Esophagus squamous epithelium (tissue), 5 donors: Measurements from ENCODE around the gene RGS18. TPM values are rescaled to one million over a fixed set of nuclear protein-coding genes. Genes with fewer than 3 reads are reported as not detected.
"Not testable (repeated sequence)": the region's sequence is repeated elsewhere in the genome, so short reads cannot be mapped to it uniquely, and the experiment has no call there.

Source experiments
- DNase-seq: peaks from one replicate; lab custom pipeline; 2025; lab: John Stamatoyannopoulos, UW
- H3K27ac ChIP-seq, 4 donors: fragments of 200-600 bp; sonication (generic); one replicate each; pipeline ENCODE4 v1.5.1; 2016 to 2019; ENCODE audit warnings: mild to moderate bottlenecking in 1 of 4
- H3K27me3 ChIP-seq, 4 donors: fragments of 200-600 bp; sonication (generic); 1 replicate in 3 of 4; 2 replicates in 1 of 4; pipeline versions ENCODE4 v1.5.1 to v1.6.0; 2017 to 2021; ENCODE audit warnings: antibody characterized with exemption in 1 of 4
- H3K36me3 ChIP-seq, 3 donors: fragments of 200-600 bp; sonication (generic); one replicate each; pipeline ENCODE4 v1.5.1; 2016 to 2019
- H3K4me1 ChIP-seq, 3 donors: fragments of 200-600 bp; sonication (generic); one replicate each; pipeline ENCODE4 v1.5.1; 2017 to 2019
- H3K4me3 ChIP-seq, 4 donors: fragments of 200-600 bp; sonication (generic); 1 replicate in 3 of 4; 2 replicates in 1 of 4; pipeline ENCODE4 v1.5.1; 2016 to 2019; ENCODE audit warnings: mild to moderate bottlenecking in 2 of 4, moderate library complexity in 1 of 4
- H3K9me3 ChIP-seq, 3 donors: fragments of 200-600 bp; sonication (generic); one replicate each; pipeline ENCODE4 v1.5.1; 2016 to 2019
- POLR2A ChIP-seq, 4 donors: fragments of 450-650 bp; IDR thresholded peaks; one replicate each; pipeline ENCODE4 v1.6.1; 2017; ENCODE audit warnings: antibody characterized with exemption in 4 of 4, mild to moderate bottlenecking in 4 of 4, moderate library complexity in 3 of 4
- WGBS, 2 donors: methylation state at CpG; one replicate each; pipeline ENCODE4 v1.1.5; 2018; 5-methylcytosine and 5-hydroxymethylcytosine counted together
- intact Hi-C: fragments of 100-400 bp; cut with DNase I; formaldehyde crosslinking; loops from one replicate; pipeline ENCODE4 v1.15.0; 2022
- total RNA-seq, 4 donors: library from RNA; depleted of rRNA; stranded (reverse); fragments of >200 nt; gene quantifications; one replicate each; pipeline ENCODE4 v1.1.0, GENCODE V29; 2016
- TF ChIP-seq, protein P1 (sequence below), 6 experiments: fragments of 450-650 bp in 4 of 6; fragments of 200-600 bp in 2 of 6; sonication (generic) in 2 of 6; IDR thresholded peaks; one replicate each; pipeline ENCODE4 v1.5.1; 2016 to 2019; ENCODE audit warnings: antibody characterized with exemption in 6 of 6, mild to moderate bottlenecking in 4 of 6, moderate library complexity in 4 of 6
- donor health status: DM: yes; HTN: yes; CAD: no.

Gene RGS18
- total RNA-seq, 4 donors from 2014 or later, result 0.53 to 4.6 (median 1.6) TPM

DNA sequence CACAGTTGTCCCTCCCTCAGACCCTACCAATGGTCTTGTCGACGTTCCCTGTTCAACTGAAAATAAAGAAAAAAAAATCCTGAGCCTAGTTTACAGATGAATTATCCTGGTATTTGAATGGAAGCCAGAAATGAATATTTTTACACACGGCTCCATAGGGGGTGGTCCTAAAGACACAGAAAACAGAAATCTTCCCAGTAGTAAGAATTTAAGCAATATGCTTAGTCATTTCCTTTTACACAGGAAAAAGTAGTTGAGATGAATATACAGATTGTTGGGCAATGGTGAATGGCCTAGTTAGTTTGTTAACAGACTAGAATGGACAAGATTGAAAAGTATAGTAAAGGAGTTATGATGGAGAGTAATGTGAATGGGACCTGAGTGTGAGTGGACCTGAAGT lies 67.4 kb downstream of the RGS18 start:
- no peaks in the 10 kb centered on the region for H3K36me3 ChIP-seq
- no peak for DNase-seq
- H3K27ac ChIP-seq, result no peak overlapping the region
- intact Hi-C loops, result no loop called here
- H3K9me3 ChIP-seq, result no peaks in the 10 kb centered on the region
- H3K27me3 ChIP-seq, result no peaks in the 10 kb centered on the region
- WGBS, 2 donors, result 49 to 61% methylated on average over 3 of the region's 3 CpGs
- no peak for TF ChIP-seq POLR2A (IDR thresholded peaks at IDR 0.05)
- TF ChIP-seq, protein P1, sequence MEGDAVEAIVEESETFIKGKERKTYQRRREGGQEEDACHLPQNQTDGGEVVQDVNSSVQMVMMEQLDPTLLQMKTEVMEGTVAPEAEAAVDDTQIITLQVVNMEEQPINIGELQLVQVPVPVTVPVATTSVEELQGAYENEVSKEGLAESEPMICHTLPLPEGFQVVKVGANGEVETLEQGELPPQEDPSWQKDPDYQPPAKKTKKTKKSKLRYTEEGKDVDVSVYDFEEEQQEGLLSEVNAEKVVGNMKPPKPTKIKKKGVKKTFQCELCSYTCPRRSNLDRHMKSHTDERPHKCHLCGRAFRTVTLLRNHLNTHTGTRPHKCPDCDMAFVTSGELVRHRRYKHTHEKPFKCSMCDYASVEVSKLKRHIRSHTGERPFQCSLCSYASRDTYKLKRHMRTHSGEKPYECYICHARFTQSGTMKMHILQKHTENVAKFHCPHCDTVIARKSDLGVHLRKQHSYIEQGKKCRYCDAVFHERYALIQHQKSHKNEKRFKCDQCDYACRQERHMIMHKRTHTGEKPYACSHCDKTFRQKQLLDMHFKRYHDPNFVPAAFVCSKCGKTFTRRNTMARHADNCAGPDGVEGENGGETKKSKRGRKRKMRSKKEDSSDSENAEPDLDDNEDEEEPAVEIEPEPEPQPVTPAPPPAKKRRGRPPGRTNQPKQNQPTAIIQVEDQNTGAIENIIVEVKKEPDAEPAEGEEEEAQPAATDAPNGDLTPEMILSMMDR (IDR thresholded peaks at IDR 0.05), result no peak
- H3K4me3 ChIP-seq, result no peak overlapping the region
- H3K4me1 ChIP-seq, result no peaks in the 10 kb centered on the region

DNA sequence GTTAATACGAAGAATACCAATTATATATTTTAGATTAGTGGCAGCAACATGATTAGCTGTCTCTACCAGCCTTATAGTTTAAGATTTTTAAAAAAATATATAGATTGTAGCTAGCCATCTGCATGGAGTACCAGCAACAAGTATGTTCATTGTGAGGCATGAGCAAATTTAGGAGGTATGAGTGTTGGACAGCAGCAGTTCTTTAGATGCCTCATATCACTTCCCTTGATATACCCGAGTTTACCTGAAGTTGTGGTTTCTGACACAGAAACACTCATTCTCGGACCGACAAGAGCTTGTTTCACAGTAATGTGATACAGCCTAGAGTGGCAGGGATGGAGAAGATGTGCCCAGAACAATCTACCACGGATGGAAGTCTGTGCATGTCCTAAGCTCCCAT lies 69.1 kb downstream of the RGS18 start:
- H3K4me1 ChIP-seq, result no peaks in the 10 kb centered on the region
- H3K27ac ChIP-seq, result no peak overlapping the region
- H3K4me3 ChIP-seq, result no peak overlapping the region
- intact Hi-C loops, result no loop called here
- 71 to 76% methylated on average over 5 of the region's 5 CpGs for WGBS, 2 donors
- H3K36me3 ChIP-seq, result no peaks in the 10 kb centered on the region
- H3K27me3 ChIP-seq, result no peaks in the 10 kb centered on the region
- no peaks in the 10 kb centered on the region for H3K9me3 ChIP-seq
- no peak for TF ChIP-seq POLR2A (IDR thresholded peaks at IDR 0.05)
- no peak for DNase-seq

DNA sequence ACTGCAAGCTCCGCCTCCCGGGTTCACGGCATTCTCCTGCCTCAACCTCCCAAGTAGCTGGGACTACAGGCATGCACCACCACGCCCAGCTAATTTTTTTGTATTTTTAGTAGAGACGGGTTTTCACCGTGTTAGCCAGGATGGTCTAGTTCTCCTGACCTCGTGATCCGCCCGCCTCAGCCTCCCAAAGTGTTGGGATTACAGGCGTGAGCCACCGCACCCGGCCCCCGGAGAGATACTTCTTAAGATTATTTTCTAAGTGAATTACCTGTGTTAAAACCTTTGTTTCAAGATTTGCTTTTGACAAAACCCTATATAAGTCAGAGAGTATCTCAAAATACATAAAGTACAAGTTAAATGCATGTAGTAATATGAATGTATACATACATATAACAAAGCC lies 69.7 kb downstream of the RGS18 start:
- H3K4me3 ChIP-seq, H3K27ac ChIP-seq, H3K36me3 ChIP-seq, H3K4me1 ChIP-seq, H3K27me3 ChIP-seq, intact Hi-C loops, H3K9me3 ChIP-seq, DNase-seq: not testable (repeated sequence)
- 92 to 96% methylated on average over 7 to 12 of the region's 13 CpGs for WGBS, 2 donors

DNA sequence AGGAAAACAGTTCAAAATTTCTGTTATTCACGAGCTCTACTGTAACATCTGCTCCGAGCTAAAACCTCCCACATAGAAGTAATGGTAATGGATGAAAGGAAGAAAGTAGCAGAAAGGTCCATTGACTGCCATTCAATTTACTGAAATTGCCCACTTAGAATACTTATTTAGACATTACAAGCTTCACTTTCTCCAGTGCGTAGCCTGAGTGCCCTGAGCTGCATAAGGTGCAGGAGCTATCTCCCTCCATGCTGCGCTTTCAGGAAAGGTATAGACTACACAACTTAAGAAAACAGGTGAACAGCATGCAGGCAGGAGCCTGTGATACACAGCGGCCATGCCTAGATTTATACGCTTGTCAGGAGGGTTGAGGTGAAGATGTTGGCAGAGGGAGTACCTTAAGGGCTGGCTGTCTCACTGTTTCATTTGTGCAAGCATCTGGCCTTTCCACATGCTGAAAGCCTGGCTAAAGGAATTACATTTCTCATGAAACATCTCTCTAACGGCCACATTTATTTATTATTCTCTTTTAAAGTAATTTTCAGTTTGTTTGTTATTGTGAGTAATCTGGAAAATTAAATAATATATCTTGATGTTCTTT lies 74.7 kb downstream of the RGS18 start:
- Histone ChIP-seq H3K4me1 (no peaks in the 10 kb centered on the region), H3K36me3 (no peaks in the 10 kb centered on the region), H3K4me3 (no peak overlapping the region), H3K27me3 (no peaks in the 10 kb centered on the region), H3K9me3 (no peaks in the 10 kb centered on the region), H3K27ac (no peak overlapping the region)
- DNase-seq, result no peak
- intact Hi-C loops, result no loop called here
- no peak for TF ChIP-seq POLR2A (IDR thresholded peaks at IDR 0.05)
- TF ChIP-seq, protein P1 (IDR thresholded peaks at IDR 0.05), result no peak
- 68 to 75% methylated on average over 7 of the region's 7 CpGs for WGBS, 2 donors

DNA sequence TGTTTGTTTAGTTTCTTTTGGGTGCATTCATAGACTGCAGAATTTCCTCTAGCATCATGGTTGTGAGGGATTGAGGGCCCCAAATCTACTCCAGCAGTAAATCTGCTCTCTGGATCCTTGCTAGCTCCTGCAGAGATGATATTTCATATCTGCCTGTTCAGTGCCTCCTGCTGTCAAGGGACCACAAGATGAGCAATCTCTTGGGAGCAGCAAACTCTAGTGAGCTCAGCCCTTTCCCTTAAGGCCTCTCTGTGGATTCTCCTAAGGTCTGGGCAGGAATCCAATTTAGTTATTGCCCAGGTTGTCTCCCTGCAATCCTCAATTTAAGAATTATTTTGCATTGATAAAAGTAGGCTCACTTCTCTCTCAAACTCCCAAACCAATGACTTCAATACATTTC lies 76.9 kb downstream of the RGS18 start:
- H3K27ac ChIP-seq, result no peak overlapping the region
- no peak overlapping the region for H3K4me3 ChIP-seq
- TF ChIP-seq POLR2A (IDR thresholded peaks at IDR 0.05), result no peak
- intact Hi-C loops, result no loop called here
- DNase-seq, result no peak
- H3K9me3 ChIP-seq, result no peaks in the 10 kb centered on the region
- H3K27me3 ChIP-seq, result no peaks in the 10 kb centered on the region
- H3K36me3 ChIP-seq, result no peaks in the 10 kb centered on the region
- H3K4me1 ChIP-seq, result no peaks in the 10 kb centered on the region

Other genes with a start within 250 kb of the RGS18 start
- not detected for gene RGS21, start 158.5 kb downstream of the RGS18 start, total RNA-seq